NK-92 (cell line): ENCODE data around the gene FBXW4.

Experiments used
- DNase-seq: peaks from one replicate; lab custom pipeline; 2025; ENCODE audit not compliant: unreplicated experiment; lab: John Stamatoyannopoulos, UW

Gene FBXW4

GRCh38 chr10:101694674-101695403 lies at the start of gene FBXW4:
TSS of gene FBXW4 (minus strand) at chr10:101695170. CDS start at chr10:101695105, 65 bp downstream.
- DNase-seq, result no peak

- no peak for DNase-seq
These were observed 49.3 kb upstream of the FBXW4 start for GRCh38 chr10:101744267-101744666.

- no peak for DNase-seq
These were observed 47.0 kb upstream of the FBXW4 start for GRCh38 chr10:101741938-101742337.

- DNase-seq, result no peak
These were observed 41.7 kb upstream of the FBXW4 start for GRCh38 chr10:101736666-101737065.

GRCh38 chr10:101732096-101732495 lies 37.1 kb upstream of the FBXW4 start:
- no peak for DNase-seq

GRCh38 chr10:101726115-101726387 lies 31.1 kb upstream of the FBXW4 start:
- DNase-seq, result no peak

- no peak for DNase-seq
These were observed 30.5 kb upstream of the FBXW4 start for GRCh38 chr10:101725296-101726114.

- no peak for DNase-seq
These were observed 29.5 kb upstream of the FBXW4 start for GRCh38 chr10:101724446-101724845.

GRCh38 chr10:101723176-101723575 lies 28.2 kb upstream of the FBXW4 start:
- no peak for DNase-seq

GRCh38 chr10:101721806-101722205 lies 26.8 kb upstream of the FBXW4 start:
- DNase-seq, result no peak

- DNase-seq, result no peak
These were observed 25.7 kb upstream of the FBXW4 start for GRCh38 chr10:101720606-101721230.

- no peak for DNase-seq
These were observed 23.8 kb upstream of the FBXW4 start for GRCh38 chr10:101718690-101719275.

GRCh38 chr10:101716891-101717659 lies 22.1 kb upstream of the FBXW4 start:
- no peak for DNase-seq

GRCh38 chr10:101712997-101713396 lies 18.0 kb upstream of the FBXW4 start:
- DNase-seq, result no peak

- DNase-seq, result no peak
These were observed 15.8 kb upstream of the FBXW4 start for GRCh38 chr10:101710793-101711192.

- DNase-seq, result no peak
These were observed 15.2 kb upstream of the FBXW4 start for GRCh38 chr10:101710059-101710695.

- no peak for DNase-seq
These were observed 14.5 kb upstream of the FBXW4 start for GRCh38 chr10:101709359-101710058.

GRCh38 chr10:101708870-101709269 lies 13.9 kb upstream of the FBXW4 start:
- no peak for DNase-seq

GRCh38 chr10:101708073-101708472 lies 13.1 kb upstream of the FBXW4 start:
- DNase-seq, result no peak

GRCh38 chr10:101704331-101704730 lies 9.4 kb upstream of the FBXW4 start:
- no peak for DNase-seq
